ENCODE data around the gene HHAT. TPM values are rescaled to one million over a fixed set of nuclear protein-coding genes. Genes with fewer than 3 reads are reported as not detected.

HHAT gene
- 2.9 and 4.0 TPM in 2 replicates for total RNA-seq

- FAIRE-seq (no peak), DNase-seq (ENCODE audit: low read depth) (peak; percentile 68)
- peak; percentile 6 for TF ChIP-seq CTCF (IDR thresholded peaks at IDR 0.05; ENCODE audit: insufficient read depth, low read length, severe bottlenecking)
- Histone ChIP-seq H3K4me3 (ENCODE audit: low read depth, low read length) (peak within 1 kb of the TSS; percentile 69), H3K27me3 (ENCODE audit: control insufficient read depth, insufficient read depth, low read length) (no peaks in the 10 kb centered on the region), H3K36me3 (ENCODE audit: control insufficient read depth, insufficient read depth, low read length) (no peaks in the 10 kb centered on the region)
These were observed at the start of gene HHAT for GRCh38 chr1:210328746-210329503. Gene HHAT, plus strand, starts transcription at chr1:210328902. Its CDS starts 20,074 bp downstream, at chr1:210348976.

- DNase-seq (ENCODE audit: low read depth) (no peak), FAIRE-seq (no peak)
- Histone ChIP-seq H3K27me3 (ENCODE audit: control insufficient read depth, insufficient read depth, low read length) (peaks cover 5% of the 10 kb centered on the region), H3K36me3 (ENCODE audit: control insufficient read depth, insufficient read depth, low read length) (no peaks in the 10 kb centered on the region), H3K4me3 (ENCODE audit: low read depth, low read length) (no peak overlapping the region)
- TF ChIP-seq CTCF (IDR thresholded peaks at IDR 0.05; ENCODE audit: insufficient read depth, low read length, severe bottlenecking): no peak
These were observed 48.5 kb upstream of the HHAT start for GRCh38 chr1:210280221-210280620.

- FAIRE-seq (no peak), DNase-seq (ENCODE audit: low read depth) (no peak)
- TF ChIP-seq CTCF (IDR thresholded peaks at IDR 0.05; ENCODE audit: insufficient read depth, low read length, severe bottlenecking): no peak
- Histone ChIP-seq H3K4me3 (ENCODE audit: low read depth, low read length) (no peak overlapping the region), H3K27me3 (ENCODE audit: control insufficient read depth, insufficient read depth, low read length) (peaks cover 1% of the 10 kb centered on the region), H3K36me3 (ENCODE audit: control insufficient read depth, insufficient read depth, low read length) (no peaks in the 10 kb centered on the region)
These were observed 40.6 kb upstream of the HHAT start for GRCh38 chr1:210288116-210288515.

- Histone ChIP-seq H3K27me3 (ENCODE audit: control insufficient read depth, insufficient read depth, low read length) (peaks cover 1% of the 10 kb centered on the region), H3K4me3 (ENCODE audit: low read depth, low read length) (no peak overlapping the region)
- no peak for TF ChIP-seq CTCF (IDR thresholded peaks at IDR 0.05; ENCODE audit: insufficient read depth, low read length, severe bottlenecking)
These were observed 39.5 kb upstream of the HHAT start for GRCh38 chr1:210289248-210289647.

GRCh38 chr1:210291081-210291764 is 37.5 kb upstream of the HHAT start:
- FAIRE-seq (peak; percentile 52), DNase-seq (ENCODE audit: low read depth) (no peak)
- no peak overlapping the region for H3K4me3 ChIP-seq (ENCODE audit: low read depth, low read length)

More at GRCh38 chr1:210289248-210289647, 39.5 kb upstream of the HHAT start:
- FAIRE-seq (no peak), DNase-seq (ENCODE audit: low read depth) (no peak)
- no peaks in the 10 kb centered on the region for H3K36me3 ChIP-seq (ENCODE audit: control insufficient read depth, insufficient read depth, low read length)

More at GRCh38 chr1:210291081-210291764, 37.5 kb upstream of the HHAT start:
- Histone ChIP-seq H3K36me3 (ENCODE audit: control insufficient read depth, insufficient read depth, low read length) (no peaks in the 10 kb centered on the region), H3K27me3 (ENCODE audit: control insufficient read depth, insufficient read depth, low read length) (no peaks in the 10 kb centered on the region)
- TF ChIP-seq CTCF (IDR thresholded peaks at IDR 0.05; ENCODE audit: insufficient read depth, low read length, severe bottlenecking): no peak

Data from bronchial epithelial cell (primary cell).